ENCODE results near the gene ERLEC1.
"Not testable (repeated sequence)": the region's sequence is repeated elsewhere in the genome, so short reads cannot be mapped to it uniquely, and the experiment has no call there.

The ERLEC1 gene

GRCh38 chr2:53841651-53842050 lies 54.8 kb downstream of the ERLEC1 start:
- DNase-seq, result not testable (repeated sequence)

- DNase-seq, result no peak
Observed at GRCh38 chr2:53842891-53843290, 56.0 kb downstream of the ERLEC1 start.

GRCh38 chr2:53843595-53843994 lies 56.8 kb downstream of the ERLEC1 start:
- DNase-seq, result no peak

GRCh38 chr2:53848062-53848461 lies 61.2 kb downstream of the ERLEC1 start:
- DNase-seq, result no peak

- not testable (repeated sequence) for DNase-seq
Observed at GRCh38 chr2:53851052-53851757, 64.4 kb downstream of the ERLEC1 start.

- DNase-seq, result no peak
Observed at GRCh38 chr2:53852532-53852931, 65.7 kb downstream of the ERLEC1 start.

GRCh38 chr2:53854678-53855077 lies 67.8 kb downstream of the ERLEC1 start:
- DNase-seq, result no peak

GRCh38 chr2:53856272-53856671 lies 69.4 kb downstream of the ERLEC1 start:
- no peak for DNase-seq

- DNase-seq, result no peak
Observed at GRCh38 chr2:53859206-53860181, 72.7 kb downstream of the ERLEC1 start, which contains the start of gene GPR75. Gene GPR75, minus strand, starts transcription at chr2:53859967. Its CDS starts 5,211 bp downstream, at chr2:53854756.

- no peak for DNase-seq
Observed at GRCh38 chr2:53861824-53862223, 75.0 kb downstream of the ERLEC1 start.

GRCh38 chr2:53863538-53864227 lies 76.8 kb downstream of the ERLEC1 start:
- DNase-seq, result no peak

GRCh38 chr2:53865264-53865663 lies 78.4 kb downstream of the ERLEC1 start:
- no peak for DNase-seq

GRCh38 chr2:53865962-53866361 lies 79.1 kb downstream of the ERLEC1 start:
- DNase-seq, result no peak

- no peak for DNase-seq
Observed at GRCh38 chr2:53867169-53867568, 80.3 kb downstream of the ERLEC1 start.

GRCh38 chr2:53867773-53868172 lies 80.9 kb downstream of the ERLEC1 start:
- DNase-seq, result no peak
